Smooth muscle cell of the brain vasculature (primary cell): ENCODE results near the gene GCN1.

Experiments used
- DNase-seq: peaks from one replicate; pipeline ENCODE4 v3.0.0-alpha.2; 2012; ENCODE audit warnings: low read depth, low spot score

The GCN1 gene

GRCh38 chr12:120117961-120118320 lies 76.6 kb downstream of the GCN1 start:
- DNase-seq = no peak

- peak; percentile 80 for DNase-seq
Observed at GRCh38 chr12:120116792-120117651, 77.5 kb downstream of the GCN1 start.

GRCh38 chr12:120116441-120116791 lies 78.1 kb downstream of the GCN1 start, which contains the start of gene RAB35:
RAB35 (minus strand) TSS chr12:120116753; CDS start chr12:120116650, 103 bp downstream.
- no peak for DNase-seq

DNA sequence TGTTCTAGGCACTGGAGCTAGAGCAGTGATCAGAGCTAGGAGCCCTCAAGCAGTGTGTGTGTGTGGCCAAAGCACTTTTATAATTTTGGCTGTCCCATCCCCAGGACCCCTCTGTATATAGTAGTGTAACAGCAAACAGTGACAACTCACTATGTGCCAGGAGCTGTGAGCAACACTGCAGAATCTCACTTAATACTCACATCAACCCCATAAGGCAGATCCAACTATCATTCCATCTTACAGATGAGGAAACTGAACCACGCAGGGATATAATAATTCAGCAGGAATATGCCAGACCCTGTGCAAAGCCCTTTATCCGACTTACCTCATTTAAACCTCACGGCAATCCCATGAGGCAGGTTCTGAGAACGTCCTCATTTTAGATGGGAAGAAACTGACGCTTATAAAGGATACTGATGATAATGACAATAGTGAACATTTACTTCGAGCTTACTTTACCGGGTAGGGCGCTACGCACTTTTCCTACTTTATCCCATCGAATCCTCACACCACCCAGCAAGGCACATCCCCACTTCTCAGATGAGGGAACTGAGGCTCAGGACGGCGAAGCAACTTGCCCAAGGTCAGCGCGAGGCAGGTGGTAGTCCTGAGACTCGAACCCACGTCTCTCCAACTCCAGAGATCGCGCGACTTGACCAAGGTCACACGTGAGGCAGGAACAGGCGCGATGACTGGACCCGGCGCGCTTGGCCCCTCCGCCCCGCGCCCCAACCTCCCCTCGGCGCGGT lies 78.6 kb downstream of the GCN1 start:
- no peak for DNase-seq

DNA sequence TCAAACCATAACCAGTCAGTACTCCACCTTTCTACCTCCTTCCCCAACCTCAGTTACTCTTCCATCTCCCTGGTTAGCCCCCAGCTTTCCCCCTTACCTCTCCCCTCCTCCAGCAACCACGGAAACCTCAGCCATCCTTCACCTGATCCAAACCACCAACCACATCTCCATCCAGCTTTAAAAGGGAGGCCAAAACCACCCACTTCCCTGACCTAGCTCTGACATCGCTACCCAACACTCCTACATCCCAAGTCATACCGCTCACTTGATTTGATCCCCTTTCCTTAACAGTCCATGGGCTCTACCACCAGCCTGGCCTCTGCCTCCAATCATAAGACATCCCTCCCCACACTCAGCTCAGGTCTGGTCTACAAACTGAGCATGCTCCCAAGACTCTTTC lies 79.4 kb downstream of the GCN1 start:
- DNase-seq = no peak

DNA sequence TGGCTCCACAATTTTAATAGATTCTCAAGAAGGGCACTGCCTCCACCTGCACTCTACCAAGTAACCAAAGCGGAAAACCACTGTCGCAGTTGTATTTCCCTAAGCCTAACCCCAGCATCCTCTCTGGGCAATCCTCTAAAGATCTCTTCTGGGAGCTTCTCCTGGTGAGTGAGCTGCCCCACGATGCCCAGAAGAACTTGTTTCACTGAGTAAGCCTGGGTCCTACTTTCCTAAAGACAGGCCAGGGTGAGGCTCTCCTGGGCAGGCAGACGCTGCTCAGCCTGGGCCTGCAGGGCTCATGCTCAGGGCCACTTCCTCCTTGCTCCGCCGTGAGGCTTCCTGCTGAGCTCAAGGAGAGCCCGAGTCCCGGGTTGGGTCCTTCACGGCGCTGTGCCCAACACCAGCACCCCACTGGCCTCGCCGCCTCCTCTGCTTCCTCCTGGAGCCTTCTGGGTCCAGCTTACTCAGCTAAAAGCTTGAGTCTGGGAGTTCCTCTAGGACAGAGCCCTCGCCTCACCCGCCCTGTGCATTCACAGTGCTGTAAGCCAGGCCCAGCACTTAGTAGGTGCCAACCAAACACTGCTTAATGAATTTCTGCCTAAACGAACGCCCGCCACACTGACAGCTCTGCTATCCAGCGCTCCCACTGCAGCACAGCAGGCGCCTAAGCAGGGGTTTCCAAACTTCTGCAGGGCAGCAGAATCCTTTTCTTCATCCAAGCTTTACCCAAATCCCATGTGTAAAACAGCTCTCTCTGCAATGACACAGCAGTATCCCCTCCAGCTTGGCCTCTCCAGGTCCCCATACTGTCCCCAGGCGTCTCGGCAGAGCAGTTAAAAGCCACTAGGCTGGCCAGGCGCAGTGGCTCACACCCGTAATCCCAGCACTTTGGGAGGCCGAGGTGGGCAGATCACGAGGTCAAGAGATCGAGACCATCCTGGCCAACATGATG lies 83.7 kb downstream of the GCN1 start:
- no peak for DNase-seq

GRCh38 chr12:120109570-120110267 lies 84.8 kb downstream of the GCN1 start:
- no peak for DNase-seq

DNA sequence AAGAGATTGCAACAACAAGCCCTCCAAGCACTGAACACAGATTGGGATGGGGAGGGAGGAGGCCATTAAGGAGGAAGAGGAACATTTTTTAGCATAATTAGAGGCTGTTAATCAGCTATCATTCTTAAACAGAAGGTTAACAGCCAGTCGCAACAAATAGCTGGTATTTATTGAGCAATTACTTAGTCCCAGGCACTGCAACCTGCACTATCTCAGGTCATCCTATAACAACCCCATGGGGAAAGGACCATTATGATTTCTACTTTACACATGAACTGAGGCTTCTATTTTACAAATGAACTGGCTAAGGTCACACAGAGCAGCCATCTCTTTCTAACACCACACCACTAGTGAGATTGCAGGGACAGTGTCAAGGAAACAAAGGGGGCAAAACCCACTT lies 88.4 kb downstream of the GCN1 start:
- DNase-seq = no peak

DNA sequence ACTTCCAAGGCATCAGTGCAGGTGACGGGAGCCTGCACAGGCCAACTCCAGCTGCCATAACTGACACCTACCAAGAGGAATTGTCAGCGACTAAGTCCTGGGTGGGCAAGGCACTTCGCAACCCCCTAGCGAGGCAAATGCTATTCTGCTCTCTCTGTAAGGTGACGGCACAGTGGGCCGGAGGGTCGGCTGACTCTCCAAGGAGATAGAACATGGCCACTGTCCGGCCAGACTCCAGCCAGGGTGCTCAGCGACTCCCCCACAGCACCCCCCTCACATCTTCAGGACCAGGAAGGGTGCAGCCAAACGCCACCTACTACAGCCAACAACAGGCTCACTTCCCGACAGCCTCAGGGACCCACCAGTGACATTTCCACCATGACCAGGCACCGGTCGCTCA lies 91.1 kb downstream of the GCN1 start:
- DNase-seq = no peak

GRCh38 chr12:120103044-120103338 lies 91.5 kb downstream of the GCN1 start:
- no peak for DNase-seq

- no peak for DNase-seq
Observed at GRCh38 chr12:120102189-120103043, 92.1 kb downstream of the GCN1 start.

DNA sequence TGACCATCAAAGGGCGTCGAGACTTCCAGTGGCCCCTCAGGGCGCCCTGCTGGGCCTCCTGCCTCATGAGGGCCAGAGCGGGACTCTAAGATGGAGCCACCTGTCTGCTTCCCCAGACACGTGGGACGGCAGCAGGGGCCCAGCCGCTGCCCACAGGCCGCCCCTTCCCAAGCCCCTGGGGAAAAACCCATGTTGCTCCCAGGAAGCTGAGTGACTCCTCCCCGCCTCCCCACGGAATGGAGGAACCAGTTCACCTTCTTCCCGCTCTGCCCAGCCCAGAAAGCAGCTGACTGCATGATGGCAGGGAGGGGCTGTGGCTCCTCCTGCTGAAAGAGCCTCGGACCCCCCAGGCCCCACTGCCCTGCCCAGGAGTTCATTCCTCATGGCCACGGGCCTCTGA lies 92.9 kb downstream of the GCN1 start:
- DNase-seq = no peak

DNA sequence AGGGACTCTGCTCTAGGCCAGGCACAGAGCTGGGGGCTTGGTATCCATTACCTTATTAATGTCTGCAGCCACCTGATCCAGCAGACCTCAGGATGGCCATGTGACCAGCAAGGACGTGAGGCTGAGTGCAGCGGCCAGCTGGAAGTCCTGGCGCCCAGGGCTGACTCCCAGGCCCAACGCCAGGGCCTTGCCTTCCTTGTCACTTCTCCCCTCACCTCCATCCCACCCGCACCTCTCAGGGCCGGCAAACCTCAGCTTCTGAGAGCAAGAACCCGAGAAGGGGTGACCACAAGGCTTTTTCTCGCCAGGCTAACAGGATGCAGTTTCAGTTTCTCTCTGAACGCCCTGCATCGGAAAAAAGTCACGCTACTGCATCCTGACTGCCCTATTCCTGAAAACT lies 93.3 kb downstream of the GCN1 start:
- DNase-seq = no peak

DNA sequence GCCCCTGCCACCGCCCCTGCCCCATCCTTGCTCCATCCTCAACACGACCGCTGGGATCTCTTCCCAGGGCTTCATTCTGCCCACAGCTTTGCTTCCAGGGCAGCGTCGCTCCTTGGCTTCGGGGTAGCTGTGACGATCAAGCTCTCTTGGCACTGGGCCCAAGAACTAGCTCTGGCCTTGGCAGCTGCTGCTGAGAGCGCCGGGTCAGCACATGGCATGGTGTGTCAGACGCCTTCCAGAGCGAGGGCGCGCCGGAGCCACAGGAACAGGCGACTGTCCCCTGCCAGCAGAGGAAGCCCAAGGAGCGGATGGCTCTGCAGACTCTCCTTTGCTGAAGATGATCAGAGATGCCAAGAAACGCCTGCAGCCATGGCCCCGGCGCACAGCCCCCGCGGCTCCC lies 93.9 kb downstream of the GCN1 start:
- no peak for DNase-seq

DNA sequence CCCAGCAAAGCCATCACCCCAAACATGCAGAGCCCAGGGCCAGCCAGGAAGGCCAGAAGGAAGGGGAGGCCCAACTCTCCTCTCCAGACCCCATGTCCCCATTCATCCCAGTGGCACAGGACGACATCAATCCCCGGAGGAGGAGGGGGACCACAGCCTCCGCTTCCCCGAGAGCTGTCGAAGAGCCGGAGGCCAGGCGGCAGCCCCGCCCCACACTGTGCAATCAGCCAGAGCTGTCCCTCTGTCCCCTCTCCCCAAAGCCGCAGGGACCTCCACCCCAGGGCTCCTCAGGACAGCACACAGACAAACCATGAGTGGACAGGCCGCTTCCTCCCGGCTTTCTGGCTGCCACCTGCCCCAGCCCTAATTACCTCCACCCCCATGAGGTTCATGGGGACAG lies 94.8 kb downstream of the GCN1 start:
- no peak for DNase-seq

DNA sequence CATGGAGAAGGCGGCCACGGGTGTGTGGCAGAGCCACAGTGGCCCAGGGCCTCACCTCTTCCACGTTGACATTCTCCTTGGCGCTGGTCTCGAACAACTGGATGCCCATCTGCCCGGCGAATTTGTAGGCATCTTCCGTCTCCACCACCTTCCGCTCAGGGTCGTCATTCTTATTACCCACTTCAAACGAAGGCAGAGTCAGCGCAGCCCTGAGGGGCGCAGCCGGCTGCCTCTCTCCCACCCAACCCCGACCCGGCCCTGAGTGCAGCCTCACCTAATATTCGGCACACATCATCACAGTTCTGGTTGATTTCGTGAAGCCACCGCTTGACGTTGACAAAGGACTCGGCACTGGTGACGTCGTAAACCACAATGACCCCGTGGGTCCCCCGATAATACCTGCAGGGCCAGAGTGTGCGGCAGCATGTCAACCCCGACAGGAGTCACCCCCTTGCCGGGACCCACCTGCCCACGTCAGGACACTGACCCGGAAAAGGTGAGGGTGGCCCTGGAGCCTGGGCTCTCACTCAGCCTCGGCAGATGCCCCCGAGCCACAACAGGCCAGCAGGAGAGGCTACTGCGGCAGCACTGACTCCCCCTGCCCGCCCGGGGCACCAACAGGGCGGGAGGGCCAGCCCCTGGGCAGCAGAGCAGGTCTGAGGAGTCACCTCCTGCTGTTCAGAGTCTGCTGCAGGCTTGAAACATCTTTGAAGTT lies 95.6 kb downstream of the GCN1 start:
- no peak for DNase-seq

DNA sequence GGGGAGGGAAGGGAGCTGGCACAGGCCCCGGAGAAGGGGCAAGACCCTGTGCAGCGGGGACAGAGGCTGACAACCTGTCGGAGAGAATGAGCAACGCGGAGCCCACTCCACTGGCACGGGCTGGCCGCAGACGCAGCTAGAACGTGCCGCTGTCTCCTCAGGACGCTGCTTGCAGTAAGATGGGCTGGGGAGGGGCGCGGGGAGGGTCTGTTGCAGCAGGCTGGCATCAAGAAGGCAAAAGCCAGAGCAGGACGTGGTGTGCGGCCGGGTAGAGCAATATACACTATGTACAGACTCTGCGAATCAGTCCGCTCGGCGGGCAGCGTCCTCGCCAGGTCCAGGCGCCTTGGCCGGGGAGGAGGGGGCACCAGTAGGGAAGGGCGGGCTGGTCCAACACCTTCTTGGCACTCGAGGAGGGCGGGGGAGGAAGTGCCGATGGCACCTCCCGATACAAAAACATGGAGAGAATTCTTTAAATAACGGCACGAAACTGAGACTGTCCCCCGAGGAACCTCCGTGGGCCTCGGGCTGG lies 97.8 kb downstream of the GCN1 start:
- no peak for DNase-seq

- no peak for DNase-seq
Observed at GRCh38 chr12:120095736-120096135, 98.8 kb downstream of the GCN1 start.

- no peak for DNase-seq
Observed at GRCh38 chr12:120095331-120095730, 99.2 kb downstream of the GCN1 start.

DNA sequence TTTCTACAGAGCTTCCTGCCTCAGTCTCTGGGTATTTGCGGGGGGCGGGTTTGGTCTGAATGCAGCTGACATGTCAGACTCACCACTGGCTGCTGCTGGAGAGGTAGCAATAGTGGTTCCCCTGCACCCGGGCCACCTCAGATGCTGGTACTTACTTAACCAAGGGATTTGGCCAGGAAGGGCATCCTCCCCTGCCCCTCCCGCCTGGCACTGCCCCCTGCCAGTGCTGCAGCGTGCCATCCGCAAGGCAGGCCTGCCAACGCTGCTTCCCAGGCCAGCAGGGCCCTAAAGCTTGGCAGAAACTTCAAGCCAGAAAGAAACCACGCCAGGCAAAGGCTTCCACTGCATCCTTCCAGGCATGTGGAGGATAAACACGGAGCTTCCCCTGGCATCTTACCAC lies 100.0 kb downstream of the GCN1 start:
- no peak for DNase-seq
